Astrocyte (in vitro differentiated cells and primary cell): ENCODE data around the gene GINS2. TPM values are rescaled to one million over a fixed set of nuclear protein-coding genes. Genes with fewer than 3 reads are reported as not detected.

Experiments
- DNase-seq: peaks from one replicate; pipeline ENCODE4 v3.0.0-alpha.2; 2010; ENCODE audit warnings: low read depth
- FAIRE-seq: peaks from 2 replicates; lab custom pipeline; 2011; peaks lifted over from hg19 to GRCh38; lab: Jason Lieb, UNC
- H2AFZ ChIP-seq: 2 replicates; pipeline ENCODE4 v1.6.0; 2012; ENCODE audit warnings: low read depth, low read length, inconsistent platforms
- H3K27ac ChIP-seq: 2 replicates; pipeline ENCODE4 v1.5.1; 2011; ENCODE audit warnings: low read depth, low read length, inconsistent platforms
- H3K27me3 ChIP-seq: 2 replicates; pipeline ENCODE4 v1.6.0; 2011; ENCODE audit warnings: low read length, inconsistent platforms; ENCODE audit not compliant: insufficient read depth
- H3K36me3 ChIP-seq: 2 replicates; pipeline ENCODE4 v1.5.1; 2011; ENCODE audit warnings: low read length, inconsistent platforms; ENCODE audit not compliant: insufficient read depth
- H3K4me1 ChIP-seq: 2 replicates; pipeline ENCODE4 v1.5.1; 2011; ENCODE audit warnings: low read length, inconsistent platforms; ENCODE audit not compliant: insufficient read depth
- H3K4me2 ChIP-seq: 2 replicates; pipeline ENCODE4 v1.6.0; 2012; ENCODE audit warnings: low read length, inconsistent platforms
- H3K4me3 ChIP-seq: 2 replicates; pipeline ENCODE4 v1.5.1; 2011; ENCODE audit warnings: low read depth, mild to moderate bottlenecking, low read length, inconsistent platforms; ENCODE audit not compliant: insufficient read depth
- H3K79me2 ChIP-seq: 2 replicates; pipeline ENCODE4 v1.6.0; 2012; ENCODE audit warnings: mild to moderate bottlenecking, low read length, inconsistent platforms; ENCODE audit not compliant: insufficient read depth
- H3K9ac ChIP-seq: 2 replicates; pipeline ENCODE4 v1.6.0; 2012; ENCODE audit warnings: mild to moderate bottlenecking, low read length, inconsistent platforms
- H3K9me3 ChIP-seq: 2 replicates; pipeline ENCODE4 v1.5.1; 2012; ENCODE audit warnings: low read depth, mild to moderate bottlenecking, low read length, inconsistent platforms; ENCODE audit not compliant: insufficient read depth
- H4K20me1 ChIP-seq: 2 replicates; pipeline ENCODE4 v1.6.0; 2012; ENCODE audit warnings: low read length, inconsistent platforms; ENCODE audit not compliant: insufficient read depth
- H3K27ac Mint-ChIP-seq: one replicate; pipeline ENCODE4 v1.8.0; 2021; ENCODE audit warnings: mild to moderate bottlenecking, mixed read lengths; ENCODE audit not compliant: unreplicated experiment
- H3K27me3 Mint-ChIP-seq: one replicate; pipeline ENCODE4 v1.8.0; 2021; ENCODE audit warnings: low read depth, mixed read lengths; ENCODE audit not compliant: unreplicated experiment
- H3K36me3 Mint-ChIP-seq: one replicate; pipeline ENCODE4 v1.8.0; 2021; ENCODE audit warnings: low read depth, mixed read lengths; ENCODE audit not compliant: unreplicated experiment
- H3K4me1 Mint-ChIP-seq: one replicate; pipeline ENCODE4 v1.8.0; 2021; ENCODE audit warnings: low read depth, mixed read lengths; ENCODE audit not compliant: unreplicated experiment
- H3K4me3 Mint-ChIP-seq: one replicate; pipeline ENCODE4 v1.8.0; 2021; ENCODE audit warnings: mild to moderate bottlenecking, moderate library complexity, mixed read lengths; ENCODE audit not compliant: unreplicated experiment
- H3K9me3 Mint-ChIP-seq: one replicate; pipeline ENCODE4 v1.8.0; 2021; ENCODE audit warnings: mild to moderate bottlenecking, mixed read lengths; ENCODE audit not compliant: unreplicated experiment
- EZH2 ChIP-seq: IDR thresholded peaks from 2 replicates; pipeline ENCODE4 v1.6.1; 2012; ENCODE audit warnings: mild to moderate bottlenecking, low read length, inconsistent platforms; ENCODE audit not compliant: insufficient read depth
- total RNA-seq: library from RNA; stranded (reverse); gene quantifications from 2 replicates; pipeline ENCODE4 v1.2.1, GENCODE V29; 2021
- TF ChIP-seq, protein P1 (sequence below): IDR thresholded peaks from 2 replicates; pipeline ENCODE4 v1.5.1; 2011; ENCODE audit warnings: low read depth, mild to moderate bottlenecking, inconsistent platforms, low read length, moderate library complexity; ENCODE audit not compliant: insufficient read depth

Gene GINS2
- total RNA-seq, 1 donor from 2014 or later, result 3.4 TPM

DNA sequence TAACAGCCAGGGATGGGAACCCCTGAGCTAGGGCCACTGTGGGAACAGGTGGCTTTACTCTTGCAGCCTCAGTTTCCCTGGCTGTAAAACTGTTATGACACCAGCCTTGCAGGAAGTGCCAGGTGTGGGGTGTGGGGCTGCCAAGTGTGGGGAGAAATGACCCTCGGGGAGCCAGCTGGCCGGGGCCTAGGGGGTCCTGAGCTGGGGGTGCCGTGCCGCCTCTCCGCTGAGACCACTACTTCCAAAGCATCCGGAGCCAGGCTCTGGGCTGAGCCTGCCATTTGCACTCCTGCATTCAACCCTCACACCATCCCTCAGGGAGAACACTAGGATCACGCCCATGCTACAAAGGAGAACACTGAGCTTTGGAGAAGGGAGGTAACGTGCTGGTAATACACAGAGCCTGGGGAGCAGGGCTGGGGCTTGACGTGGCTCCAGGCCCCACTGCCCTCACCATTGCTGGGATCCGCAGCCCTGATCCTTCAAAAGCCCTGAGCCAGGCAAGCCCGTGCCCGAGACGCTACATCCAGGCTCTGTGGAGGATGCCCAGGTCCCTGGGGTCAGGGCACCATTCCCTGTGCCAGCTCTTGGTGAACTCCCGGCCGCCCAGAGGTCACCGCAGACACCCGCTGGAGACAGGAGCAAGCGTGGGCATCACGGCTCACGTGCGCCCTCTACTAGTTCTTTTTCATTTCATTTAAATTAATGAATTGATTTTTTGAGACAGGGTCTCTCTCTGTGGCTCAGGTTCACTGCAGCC, 28.8 kb upstream of the GINS2 start:
- Histone ChIP-seq H2AFZ (peak overlapping the region; percentile 28), H3K4me2 (no peak overlapping the region), H3K27ac (no peak overlapping the region), H3K9me3 (no peaks in the 10 kb centered on the region), H3K4me1 (peaks cover 13% of the 10 kb centered on the region), H3K79me2 (no peaks in the 10 kb centered on the region), H3K9ac (no peak overlapping the region), H3K4me3 (no peak overlapping the region), H3K27me3 (no peaks in the 10 kb centered on the region), H3K36me3 (no peaks in the 10 kb centered on the region), H4K20me1 (peaks cover 28% of the 10 kb centered on the region)
- FAIRE-seq, result no peak
- Mint-ChIP-seq H3K27me3 (peaks cover 11% of the 10 kb centered on the region), H3K36me3 (peaks cover 3% of the 10 kb centered on the region), H3K4me3 (no peak overlapping the region), H3K27ac (peak overlapping the region; percentile 53), H3K4me1 (peaks cover 7% of the 10 kb centered on the region), H3K9me3 (no peaks in the 10 kb centered on the region)
- DNase-seq, result no peak
- TF ChIP-seq EZH2, result no peak
- TF ChIP-seq, protein P1, sequence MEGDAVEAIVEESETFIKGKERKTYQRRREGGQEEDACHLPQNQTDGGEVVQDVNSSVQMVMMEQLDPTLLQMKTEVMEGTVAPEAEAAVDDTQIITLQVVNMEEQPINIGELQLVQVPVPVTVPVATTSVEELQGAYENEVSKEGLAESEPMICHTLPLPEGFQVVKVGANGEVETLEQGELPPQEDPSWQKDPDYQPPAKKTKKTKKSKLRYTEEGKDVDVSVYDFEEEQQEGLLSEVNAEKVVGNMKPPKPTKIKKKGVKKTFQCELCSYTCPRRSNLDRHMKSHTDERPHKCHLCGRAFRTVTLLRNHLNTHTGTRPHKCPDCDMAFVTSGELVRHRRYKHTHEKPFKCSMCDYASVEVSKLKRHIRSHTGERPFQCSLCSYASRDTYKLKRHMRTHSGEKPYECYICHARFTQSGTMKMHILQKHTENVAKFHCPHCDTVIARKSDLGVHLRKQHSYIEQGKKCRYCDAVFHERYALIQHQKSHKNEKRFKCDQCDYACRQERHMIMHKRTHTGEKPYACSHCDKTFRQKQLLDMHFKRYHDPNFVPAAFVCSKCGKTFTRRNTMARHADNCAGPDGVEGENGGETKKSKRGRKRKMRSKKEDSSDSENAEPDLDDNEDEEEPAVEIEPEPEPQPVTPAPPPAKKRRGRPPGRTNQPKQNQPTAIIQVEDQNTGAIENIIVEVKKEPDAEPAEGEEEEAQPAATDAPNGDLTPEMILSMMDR, result peak; percentile 58

DNA sequence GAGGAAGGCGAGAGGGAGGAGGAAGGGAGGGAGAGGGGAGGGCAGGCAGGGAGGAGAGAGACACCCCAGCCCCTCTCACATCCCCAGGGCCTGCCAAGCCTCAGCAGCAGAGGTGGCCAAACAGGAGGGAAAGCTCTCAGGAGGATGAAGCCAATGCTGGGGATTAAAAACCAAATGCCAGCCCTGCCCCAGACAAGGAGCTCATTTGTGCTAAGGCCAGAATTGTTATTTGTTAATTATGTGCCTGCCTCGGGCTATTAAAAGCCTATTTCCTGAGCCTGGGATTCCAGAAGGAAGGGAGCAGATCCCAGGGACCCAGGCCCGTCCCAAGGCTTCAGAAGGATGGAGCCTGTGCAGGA, 27.9 kb upstream of the GINS2 start:
- H3K9ac ChIP-seq, result no peak overlapping the region
- DNase-seq, result no peak
- H3K9me3 Mint-ChIP-seq, result peaks cover 6% of the 10 kb centered on the region
- H3K4me1 ChIP-seq, result peaks cover 13% of the 10 kb centered on the region
- H3K4me1 Mint-ChIP-seq, result peaks cover 7% of the 10 kb centered on the region
- H3K9me3 ChIP-seq, result peaks cover 7% of the 10 kb centered on the region
- H3K27ac Mint-ChIP-seq, result no peak overlapping the region
- no peak overlapping the region for H3K4me3 ChIP-seq
- peaks cover 28% of the 10 kb centered on the region for H4K20me1 ChIP-seq
- peak overlapping the region; percentile 50 for H2AFZ ChIP-seq
- H3K27me3 Mint-ChIP-seq, result peaks cover 11% of the 10 kb centered on the region
- no peaks in the 10 kb centered on the region for H3K27me3 ChIP-seq
- H3K36me3 Mint-ChIP-seq, result peaks cover 3% of the 10 kb centered on the region
- H3K36me3 ChIP-seq, result no peaks in the 10 kb centered on the region
- no peak overlapping the region for H3K27ac ChIP-seq
- TF ChIP-seq, protein P1, result no peak
- TF ChIP-seq EZH2, result no peak
- no peak overlapping the region for H3K4me2 ChIP-seq
- no peak for FAIRE-seq
- H3K4me3 Mint-ChIP-seq, result no peak overlapping the region
- H3K79me2 ChIP-seq, result no peaks in the 10 kb centered on the region
